Astrocyte (in vitro differentiated cells and primary cell): Measurements from ENCODE around the gene GPR26. TPM values are rescaled to one million over a fixed set of nuclear protein-coding genes. Genes with fewer than 3 reads are reported as not detected.

Experiments
- total RNA-seq: library from RNA; stranded (reverse); gene quantifications from 2 replicates; pipeline ENCODE4 v1.2.1, GENCODE V29; 2021

The GPR26 gene
- total RNA-seq, 1 donor from 2014 or later: 0.09 TPM

Other genes with a start within 250 kb of the GPR26 start
- 5.2 and 5.5 TPM in 2 replicates for gene CPXM2, start 225.5 kb downstream of the GPR26 start, total RNA-seq